DMS 273 (cell line): ENCODE measurements around the gene CPA5.
"Not testable (repeated sequence)": the region's sequence is repeated elsewhere in the genome, so short reads cannot be mapped to it uniquely, and the experiment has no call there.

Experiments used
- DNase-seq: peaks from one replicate; lab custom pipeline; 2025; ENCODE audit not compliant: unreplicated experiment; lab: John Stamatoyannopoulos, UW

Gene CPA5

DNA sequence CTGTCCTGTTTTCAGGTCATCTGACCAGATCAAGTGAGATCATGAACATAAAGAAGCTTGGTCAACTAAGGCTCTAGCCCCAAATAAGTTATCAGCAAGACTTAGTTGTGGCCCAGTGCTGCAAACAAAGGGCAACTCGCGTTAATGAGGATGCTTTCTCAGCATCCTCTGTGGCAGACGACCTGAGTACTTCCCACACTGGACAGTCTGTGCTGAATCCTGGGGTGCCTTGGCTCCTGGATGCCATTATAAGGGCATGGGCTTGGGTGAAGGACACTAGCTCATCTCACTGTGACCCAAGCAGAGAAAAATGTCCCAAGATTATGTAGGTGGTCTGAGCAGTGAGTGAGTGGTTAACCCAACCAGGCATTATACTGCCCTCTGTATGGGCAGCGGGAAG lies 13.9 kb downstream of the CPA5 start:
- no peak for DNase-seq

DNA sequence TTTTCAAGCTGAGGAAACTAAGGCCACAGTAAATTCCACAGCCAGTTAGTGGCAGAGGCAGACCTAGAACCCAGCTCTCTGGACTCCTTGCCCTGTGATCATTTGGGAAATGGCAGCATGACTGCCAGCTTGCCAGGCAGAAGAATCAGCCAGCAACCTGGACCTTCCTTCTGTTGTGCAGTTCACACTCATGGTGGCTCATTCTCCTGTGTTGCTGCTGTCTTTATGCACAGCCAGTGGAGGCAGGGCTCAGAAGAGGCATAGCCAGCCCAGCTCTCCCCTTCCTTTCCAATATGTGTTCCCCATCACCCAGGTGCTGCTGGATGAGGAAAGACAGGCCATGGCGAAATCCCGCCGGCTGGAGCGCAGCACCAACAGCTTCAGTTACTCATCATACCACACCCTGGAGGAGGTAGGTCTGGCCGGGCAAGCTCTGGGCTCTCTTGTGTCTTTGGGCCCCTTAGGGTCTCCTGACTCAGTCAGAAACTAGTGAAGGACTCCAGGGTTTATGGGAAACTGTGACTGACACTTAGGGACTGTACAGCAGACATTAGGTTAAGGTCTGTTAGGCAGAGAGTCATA lies 14.8 kb downstream of the CPA5 start:
- DNase-seq, result no peak

DNA sequence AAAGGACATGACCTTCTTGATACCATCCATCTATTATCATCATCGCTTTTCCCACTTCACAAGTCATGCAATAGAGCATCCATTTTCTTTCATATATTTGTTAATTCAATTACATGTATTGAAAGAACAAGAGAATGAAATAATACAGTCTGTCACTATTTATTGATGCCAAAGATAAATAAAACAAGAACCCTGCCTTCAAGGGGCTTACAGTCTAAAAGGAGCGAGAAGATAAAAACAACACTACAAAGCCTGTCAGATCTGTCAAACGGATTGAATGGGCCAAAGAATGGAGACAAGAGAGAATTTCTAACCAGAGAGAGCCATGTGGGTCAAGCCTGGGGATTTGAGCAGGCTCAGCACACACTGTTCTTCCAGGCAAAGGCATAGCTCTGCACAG lies 15.9 kb downstream of the CPA5 start:
- DNase-seq, result no peak

DNA sequence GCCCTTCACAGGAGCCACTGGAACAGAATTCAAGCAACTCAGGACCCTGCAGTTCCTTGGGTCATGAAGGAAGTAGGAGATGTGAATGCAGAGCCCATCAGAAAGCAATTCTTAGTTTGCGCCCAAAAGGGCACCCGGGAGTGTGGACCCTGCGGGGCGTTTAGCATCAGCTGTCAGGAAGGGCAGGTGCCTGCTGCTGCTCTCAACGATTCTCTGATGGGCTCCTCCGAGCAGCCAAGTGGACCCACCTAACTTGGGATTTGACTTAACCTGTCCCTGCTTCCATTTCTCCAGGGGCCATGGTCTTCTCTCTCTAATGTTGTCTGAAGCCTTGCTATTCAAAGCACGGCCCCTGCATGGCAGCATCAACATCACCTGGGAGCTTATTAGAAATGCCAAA lies 17.1 kb downstream of the CPA5 start:
- no peak for DNase-seq

DNA sequence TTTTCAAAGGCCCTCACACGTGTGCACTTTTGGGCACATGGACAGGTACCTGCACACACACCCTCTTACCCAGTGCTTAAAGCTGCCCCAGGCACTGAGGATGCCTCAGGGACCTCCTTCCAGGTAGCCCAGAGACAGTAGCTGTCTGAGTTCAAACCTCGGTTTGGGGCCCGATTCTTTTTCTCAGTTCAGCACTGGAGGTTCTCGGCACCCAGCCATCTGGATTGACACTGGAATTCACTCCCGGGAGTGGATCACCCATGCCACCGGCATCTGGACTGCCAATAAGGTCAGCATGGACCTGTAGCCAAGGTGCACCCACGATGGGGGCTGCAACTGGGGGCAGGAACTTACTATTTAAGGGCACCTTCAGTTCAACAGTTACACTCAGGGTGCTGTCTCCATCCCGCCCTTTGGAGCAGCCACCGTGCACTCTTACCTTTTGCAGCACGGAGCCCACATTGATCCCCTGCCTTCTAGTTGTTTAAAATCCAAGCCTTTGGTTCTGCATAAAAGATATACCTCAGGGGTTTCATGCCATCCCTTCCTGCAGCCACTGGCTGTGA lies 17.7 kb downstream of the CPA5 start:
- no peak for DNase-seq

DNA sequence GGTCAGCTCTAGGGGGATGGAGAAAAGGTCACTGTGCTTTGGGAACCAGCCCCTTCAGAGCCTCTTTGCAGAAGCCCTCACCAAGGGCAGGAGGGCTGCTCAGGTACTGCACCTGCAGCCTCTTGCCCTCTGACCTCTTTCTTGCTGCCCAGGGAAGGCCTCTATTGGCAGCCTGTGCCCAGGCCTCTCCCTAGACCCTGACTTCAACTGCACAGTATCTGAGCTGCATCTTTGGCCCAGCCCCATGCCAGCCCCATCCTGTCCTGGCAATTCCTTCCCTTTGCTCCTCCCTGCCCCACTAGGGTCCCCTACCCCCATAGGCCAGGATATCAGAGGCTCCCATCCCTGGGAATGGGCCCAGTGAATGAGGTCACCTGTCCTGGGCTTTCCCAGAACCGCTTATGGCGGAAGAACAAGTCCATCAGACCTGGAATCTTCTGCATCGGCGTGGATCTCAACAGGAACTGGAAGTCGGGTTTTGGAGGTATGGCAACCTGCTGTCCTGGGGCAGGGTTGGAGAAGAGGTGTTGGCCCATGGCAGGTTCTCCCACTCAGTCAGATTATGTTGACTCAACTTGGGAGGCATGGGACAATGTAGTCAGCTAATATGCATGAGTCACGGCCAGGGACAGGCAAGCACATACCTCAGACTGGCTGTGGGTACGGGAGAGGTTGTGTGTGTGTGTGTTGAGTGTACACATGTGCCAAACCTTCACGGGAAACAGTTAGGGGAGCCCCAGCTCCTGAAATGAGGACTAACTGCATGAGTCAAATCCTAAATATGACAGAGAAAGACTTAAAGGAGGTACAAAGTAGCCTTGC lies 18.6 kb downstream of the CPA5 start:
- peak; percentile 24 for DNase-seq

DNA sequence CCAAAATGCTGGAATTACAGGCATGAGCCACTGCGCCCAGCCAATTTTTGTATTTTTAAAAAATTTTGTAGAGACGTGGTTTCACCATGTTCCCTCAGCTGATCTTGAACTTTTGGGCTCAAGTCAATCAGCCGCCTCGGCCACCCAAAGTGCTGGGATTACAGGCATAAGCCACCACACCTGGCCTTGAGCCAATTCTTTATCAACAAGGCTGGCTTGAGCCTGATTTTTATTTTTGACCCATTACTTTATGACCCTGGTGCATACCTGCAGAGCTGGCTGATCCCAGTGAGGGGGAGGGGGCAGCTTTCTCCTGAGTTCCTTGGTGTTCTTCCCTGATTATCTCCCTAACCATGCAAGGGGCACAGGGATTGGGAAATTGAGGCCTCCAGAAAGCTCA lies 19.8 kb downstream of the CPA5 start:
- peak; percentile 32 for DNase-seq

DNA sequence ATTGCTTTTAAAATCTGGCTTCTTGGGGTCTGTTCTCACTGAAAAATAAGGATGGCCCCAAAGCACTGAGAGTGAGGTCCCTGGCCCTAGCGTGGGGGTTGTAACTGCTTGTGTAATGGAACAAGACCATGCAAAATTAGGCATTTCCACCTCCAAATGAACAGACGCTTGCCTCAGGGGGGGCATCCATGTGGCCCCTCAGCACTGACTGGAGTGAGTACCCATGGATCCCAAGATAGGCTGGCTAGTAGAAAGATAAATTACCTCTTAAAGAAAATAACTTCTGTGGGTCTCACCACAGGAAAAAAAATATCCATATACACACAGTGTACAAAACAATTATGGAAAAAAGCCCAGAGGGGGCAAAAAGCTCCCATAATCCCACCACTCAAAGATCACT lies 20.5 kb downstream of the CPA5 start:
- peak; percentile 43 for DNase-seq

DNA sequence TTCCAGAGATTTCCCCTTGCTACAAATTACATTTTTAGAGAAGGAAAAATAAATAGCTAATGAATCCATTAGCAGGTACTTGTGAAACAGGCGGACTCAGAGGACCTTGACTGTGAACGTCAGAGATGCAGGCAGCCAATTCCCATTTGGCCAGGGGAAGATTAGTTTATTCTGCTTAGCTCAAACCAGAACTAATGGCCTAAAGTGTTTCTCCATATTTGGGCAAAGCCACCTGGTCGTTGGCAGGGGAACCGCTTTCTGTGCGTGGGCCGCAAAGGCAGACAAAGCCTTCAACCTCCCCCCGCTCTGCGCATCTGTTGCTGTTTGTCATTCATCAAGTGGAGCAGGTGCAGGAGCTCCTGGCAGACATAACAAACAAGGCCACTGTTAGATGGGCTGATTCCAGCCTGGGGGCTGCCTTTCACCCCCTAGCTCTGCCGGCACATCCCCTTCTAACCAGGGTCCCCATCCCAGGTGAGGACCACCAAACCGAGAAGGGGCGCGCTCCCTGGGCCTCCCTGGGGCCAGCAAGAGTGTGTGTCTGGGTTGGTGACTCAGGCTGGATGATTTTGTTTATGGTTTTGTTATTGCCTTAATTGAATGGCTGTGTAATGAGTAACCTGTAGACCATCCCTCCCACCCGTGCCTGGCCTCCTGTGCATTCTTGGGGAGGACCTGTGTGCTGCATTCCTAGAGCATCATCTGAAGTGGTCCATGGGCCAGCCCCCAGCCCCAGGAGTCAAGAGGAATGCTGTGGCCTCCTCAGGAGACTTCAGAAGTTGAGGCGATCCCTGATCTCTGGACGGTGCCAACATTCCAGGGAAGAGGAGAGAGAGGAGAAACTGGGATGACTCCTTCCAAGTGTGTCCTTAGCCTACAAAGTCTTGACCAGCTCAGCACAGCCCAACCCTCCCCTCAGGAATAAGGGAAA lies 21.2 kb downstream of the CPA5 start:
- peak; percentile 99 for DNase-seq

DNA sequence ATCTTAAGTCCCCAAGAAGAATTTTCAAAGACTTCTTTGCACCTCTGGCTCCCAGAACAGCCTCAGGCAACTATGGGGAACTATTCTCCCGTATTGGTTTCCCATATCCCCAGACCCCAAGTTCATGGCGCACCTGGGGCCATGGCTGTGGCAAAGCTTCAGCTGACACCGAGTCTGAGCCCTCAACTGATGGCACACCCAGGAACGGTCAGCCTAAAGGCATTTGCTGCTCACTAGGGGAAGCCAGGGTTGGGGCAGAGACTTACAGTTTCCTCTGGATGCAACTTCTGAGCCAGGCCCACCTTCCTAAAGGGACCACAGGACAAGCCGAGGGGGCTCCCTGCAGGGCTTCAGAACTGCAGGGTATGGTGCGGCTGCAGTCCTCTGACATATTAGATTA lies 21.9 kb downstream of the CPA5 start:
- no peak for DNase-seq

DNA sequence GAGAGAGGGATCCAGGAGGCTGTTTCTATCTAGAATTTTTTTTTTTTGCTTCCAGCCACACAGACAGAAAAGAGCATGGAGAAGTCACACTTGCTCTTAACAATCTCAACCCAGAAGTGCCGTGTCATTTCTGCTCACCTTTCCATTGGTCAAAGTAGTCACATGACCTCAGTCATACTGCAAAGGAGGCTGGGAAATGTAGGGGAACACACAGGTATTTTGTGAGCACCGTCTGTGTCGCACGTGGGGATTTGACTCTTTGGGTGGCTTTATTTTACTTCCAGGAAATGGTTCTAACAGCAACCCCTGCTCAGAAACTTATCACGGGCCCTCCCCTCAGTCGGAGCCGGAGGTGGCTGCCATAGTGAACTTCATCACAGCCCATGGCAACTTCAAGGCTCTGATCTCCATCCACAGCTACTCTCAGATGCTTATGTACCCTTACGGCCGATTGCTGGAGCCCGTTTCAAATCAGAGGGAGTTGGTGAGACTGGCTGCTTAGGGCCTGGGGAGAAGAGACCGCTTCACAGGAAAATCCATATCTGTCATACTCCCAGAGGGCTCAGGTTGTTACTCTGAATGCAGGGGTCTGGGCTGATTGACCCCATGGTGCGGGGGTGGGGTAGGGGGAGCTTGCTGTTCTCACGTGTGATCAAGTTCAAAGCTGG lies 22.6 kb downstream of the CPA5 start:
- DNase-seq, result no peak

DNA sequence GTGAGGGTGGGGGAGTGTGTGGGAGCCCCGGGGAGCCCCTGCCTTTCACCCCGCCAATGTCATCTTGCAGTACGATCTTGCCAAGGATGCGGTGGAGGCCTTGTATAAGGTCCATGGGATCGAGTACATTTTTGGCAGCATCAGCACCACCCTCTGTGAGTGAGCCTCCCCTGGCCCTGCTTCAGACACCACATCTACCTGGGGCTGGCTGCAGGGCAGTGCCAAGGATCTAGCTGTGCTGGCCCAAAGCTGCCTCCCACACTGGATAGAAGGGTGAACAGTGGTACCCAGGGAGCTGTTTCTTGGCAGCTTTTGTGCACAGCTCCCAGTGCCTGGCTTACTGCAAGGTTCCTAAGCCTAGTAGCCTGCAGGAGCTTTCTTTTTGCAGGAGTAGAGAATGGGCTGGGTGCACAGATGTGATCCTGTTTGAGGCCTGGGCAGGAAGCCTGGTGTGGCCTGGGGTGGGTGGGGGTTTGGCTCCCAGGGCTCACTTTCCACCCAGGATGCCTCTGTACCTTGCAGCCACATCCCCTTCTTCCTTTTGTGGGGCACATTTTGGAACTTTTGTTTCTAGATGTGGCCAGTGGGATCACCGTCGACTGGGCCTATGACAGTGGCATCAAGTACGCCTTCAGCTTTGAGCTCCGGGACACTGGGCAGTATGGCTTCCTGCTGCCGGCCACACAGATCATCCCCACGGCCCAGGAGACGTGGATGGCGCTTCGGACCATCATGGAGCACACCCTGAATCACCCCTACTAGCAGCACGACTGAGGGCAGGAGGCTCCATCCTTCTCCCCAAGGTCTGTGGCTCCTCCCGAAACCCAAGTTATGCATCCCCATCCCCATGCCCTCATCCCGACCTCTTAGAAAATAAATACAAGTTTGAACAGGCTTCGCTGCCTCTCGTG lies 23.5 kb downstream of the CPA5 start:
- peak; percentile 45 for DNase-seq

DNA sequence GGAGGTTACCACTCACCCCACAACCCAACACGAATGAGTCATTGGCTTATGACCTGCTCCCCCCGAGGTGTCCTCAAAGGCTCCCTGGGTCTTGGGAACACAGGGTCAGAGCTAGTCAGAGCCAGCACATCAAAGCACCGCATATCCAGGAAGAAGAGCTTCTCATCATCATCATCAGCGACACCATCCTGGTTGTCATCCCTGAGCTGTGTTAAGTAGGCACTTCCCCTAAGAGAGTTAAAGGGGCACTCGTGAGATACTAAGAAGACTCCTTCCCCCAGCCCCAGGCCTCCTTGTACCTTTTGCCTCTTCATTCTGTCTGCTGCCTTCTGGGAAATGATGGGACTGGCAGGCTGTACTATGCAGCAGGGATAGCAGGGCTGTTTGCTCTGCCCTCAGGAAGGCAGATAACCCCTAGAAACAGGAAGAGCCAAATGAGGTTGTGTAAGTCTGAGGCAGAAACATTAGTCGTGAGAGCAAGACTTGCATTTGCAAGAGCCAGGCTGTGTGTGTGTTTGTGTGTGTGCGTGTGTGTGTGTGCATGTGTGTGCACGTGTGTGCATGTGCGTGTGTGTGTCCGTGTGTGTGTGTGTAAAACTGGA lies 24.6 kb downstream of the CPA5 start:
- DNase-seq, result peak; percentile 35

DNA sequence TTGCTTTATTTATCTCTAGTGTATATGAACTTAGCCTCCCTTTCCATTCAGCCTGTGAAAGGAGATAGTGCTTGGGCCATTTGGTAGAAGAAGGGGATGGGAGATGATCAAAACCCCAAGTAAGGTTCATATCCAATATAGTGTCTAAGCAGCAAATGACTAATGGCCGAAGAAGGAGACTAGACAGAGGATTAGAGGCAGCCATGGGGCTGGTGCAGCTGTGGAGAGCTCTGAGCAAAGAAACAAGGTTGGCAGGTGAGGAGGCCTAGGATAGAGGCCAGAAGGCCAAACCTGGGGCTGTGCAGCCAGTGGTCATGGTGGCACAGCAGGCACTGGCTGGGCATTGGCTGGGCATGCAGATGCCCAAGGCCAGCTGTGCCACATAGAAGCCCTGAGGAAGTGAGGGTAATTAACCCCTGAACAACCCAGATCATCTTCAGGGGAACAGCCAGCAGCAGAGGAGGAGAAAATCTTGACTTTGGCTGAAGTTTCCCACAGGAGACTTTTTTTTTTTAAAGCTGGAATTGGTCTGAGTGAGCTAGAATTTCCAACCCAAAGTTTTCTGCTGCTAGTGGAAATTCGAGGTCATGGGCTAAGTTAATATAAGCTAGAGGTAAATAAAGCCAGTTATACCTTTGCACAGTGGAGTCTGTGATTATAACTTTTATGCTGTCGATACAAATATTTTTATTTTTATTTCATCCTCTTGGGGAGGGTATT lies 25.4 kb downstream of the CPA5 start:
- no peak for DNase-seq

DNA sequence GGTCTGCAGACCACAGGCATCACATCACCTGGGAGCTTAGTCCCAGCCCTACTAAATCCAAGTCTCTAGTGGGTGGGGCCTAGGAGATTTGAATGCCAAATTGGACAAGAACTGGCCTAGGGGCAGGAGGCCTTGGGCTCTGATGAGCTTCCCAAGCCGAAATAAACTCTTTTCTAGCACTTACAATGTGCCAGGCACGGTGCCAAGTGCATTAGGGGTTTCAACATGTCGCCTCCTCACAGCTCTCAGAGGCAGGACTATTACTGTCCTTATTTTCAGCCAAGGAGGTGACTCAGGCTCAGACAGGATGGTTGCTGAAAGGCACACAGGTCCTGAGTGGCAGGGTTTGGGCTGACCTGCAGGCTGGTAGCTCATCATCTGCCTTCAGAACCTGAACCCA lies 26.4 kb downstream of the CPA5 start:
- DNase-seq, result peak; percentile 58

DNA sequence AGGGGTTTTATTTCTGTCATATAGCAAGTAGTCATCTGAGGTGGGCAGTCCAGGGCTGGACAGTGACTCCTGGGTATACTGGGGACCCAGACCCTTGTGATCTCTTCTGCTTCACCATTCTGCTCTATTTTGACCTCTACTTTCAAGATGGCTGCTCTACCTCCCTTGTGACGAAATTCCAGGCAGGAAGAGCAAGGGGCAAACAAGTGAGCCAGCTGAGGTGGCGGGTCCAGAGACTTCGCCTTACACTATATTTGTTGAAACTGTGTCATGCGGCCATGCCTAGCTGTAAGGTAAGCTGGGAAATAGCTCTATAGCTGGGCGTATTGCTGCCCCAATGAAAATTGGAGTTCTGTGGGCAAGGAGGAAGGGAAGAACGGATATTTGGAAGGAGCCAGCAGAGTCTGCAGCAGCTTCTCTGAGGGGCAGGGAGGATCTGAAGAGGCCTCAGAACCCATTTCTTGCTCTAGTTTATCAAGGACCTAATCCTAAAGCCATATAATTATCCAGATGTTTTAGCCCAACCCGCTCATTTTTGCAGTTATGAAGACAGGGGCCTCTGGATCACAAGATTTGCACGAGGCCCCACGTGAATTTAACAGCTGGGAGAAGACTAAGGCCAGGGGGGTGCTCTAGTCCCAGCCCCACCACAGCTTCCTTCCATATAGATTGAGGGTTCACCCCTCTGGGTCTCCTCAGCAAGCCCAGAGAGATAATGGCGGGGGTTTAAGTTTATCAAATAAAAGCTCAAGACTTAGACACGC lies 28.0 kb downstream of the CPA5 start:
- peak; percentile 48 for DNase-seq

DNA sequence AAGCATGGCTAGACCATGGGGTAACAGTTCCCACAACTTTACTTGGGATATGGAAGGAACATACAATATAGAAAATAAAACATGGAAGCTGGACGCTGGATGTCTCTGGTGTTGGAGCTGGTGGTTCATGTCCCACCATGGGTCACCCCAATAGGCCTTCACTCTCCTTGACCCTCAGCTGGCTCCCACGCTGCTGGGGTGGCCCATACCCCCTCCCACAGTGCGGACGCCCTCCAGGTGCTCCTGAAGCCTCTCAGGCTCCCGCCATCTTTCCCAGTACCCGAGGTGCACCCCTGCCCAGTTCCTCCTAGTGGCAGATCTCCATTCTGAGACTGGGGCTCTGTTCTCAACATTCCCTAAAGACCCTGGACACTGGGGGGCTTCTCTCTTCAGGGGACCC lies 29.9 kb downstream of the CPA5 start:
- DNase-seq, result no peak

DNA sequence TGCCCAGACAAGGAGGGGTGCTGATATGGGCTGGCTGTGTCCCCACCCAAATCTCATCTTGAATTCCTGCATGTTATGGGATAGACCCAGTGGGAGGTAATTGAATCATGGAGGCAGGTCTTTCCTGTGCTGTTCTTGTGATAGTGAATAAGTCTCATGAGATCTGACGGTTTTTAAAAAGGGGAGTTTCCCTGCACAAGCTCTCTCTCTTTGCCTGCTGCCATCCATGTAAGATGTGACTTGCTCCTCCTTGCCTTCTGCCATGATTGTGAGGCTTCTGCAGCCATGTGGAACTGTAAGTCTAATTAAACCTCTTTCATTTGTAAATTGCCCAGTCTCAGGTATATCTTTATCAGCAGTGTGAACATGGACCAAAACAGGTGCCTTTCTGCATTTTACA lies 31.8 kb downstream of the CPA5 start:
- DNase-seq, result not testable (repeated sequence)
